Gastrocnemius medialis (tissue), 4 donors: ENCODE results near the gene DCC.

Experiments
- POLR2A ChIP-seq, 2 donors: fragments of 450-650 bp; IDR thresholded peaks; one replicate each; pipeline ENCODE4 v1.6.1; 2017; ENCODE audit warnings: antibody characterized with exemption in 2 of 2, mild to moderate bottlenecking in 2 of 2, moderate library complexity in 2 of 2
- TF ChIP-seq, protein P1 (sequence below), 5 experiments: fragments of 450-650 bp in 3 of 5; fragments of 200-600 bp in 2 of 5; sonication (generic) in 2 of 5; IDR thresholded peaks in 4 of 5; conservative IDR thresholded peaks in 1 of 5; 1 replicate in 4 of 5; 2 replicates in 1 of 5; pipeline ENCODE4 v1.5.1; 2016 to 2019; ENCODE audit warnings: antibody characterized with exemption in 5 of 5, mild to moderate bottlenecking in 3 of 5, moderate library complexity in 3 of 5

- TF ChIP-seq, protein P1, sequence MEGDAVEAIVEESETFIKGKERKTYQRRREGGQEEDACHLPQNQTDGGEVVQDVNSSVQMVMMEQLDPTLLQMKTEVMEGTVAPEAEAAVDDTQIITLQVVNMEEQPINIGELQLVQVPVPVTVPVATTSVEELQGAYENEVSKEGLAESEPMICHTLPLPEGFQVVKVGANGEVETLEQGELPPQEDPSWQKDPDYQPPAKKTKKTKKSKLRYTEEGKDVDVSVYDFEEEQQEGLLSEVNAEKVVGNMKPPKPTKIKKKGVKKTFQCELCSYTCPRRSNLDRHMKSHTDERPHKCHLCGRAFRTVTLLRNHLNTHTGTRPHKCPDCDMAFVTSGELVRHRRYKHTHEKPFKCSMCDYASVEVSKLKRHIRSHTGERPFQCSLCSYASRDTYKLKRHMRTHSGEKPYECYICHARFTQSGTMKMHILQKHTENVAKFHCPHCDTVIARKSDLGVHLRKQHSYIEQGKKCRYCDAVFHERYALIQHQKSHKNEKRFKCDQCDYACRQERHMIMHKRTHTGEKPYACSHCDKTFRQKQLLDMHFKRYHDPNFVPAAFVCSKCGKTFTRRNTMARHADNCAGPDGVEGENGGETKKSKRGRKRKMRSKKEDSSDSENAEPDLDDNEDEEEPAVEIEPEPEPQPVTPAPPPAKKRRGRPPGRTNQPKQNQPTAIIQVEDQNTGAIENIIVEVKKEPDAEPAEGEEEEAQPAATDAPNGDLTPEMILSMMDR (IDR thresholded peaks at IDR 0.05 in 4 of 5, conservative IDR thresholded peaks at IDR 0.05 in 1 of 5): no peak
- no peak for TF ChIP-seq POLR2A (IDR thresholded peaks at IDR 0.05)
Measured at GRCh38 chr18:52636536-52636935, 296.5 kb downstream of the DCC start.
